Neural progenitor cell (in vitro differentiated cells): ENCODE results near the gene SBF1.

Experiments
- EZH2 ChIP-seq: fragments of 200-600 bp; sonication (generic); IDR thresholded peaks from 2 replicates; pipeline ENCODE4 v1.6.1; 2017; ENCODE audit warnings: antibody characterized with exemption, mild to moderate bottlenecking, moderate library complexity
- EZH2phosphoT487 ChIP-seq: fragments of 200-600 bp; sonication (generic); IDR thresholded peaks from 2 replicates; pipeline ENCODE4 v1.6.1; 2017; ENCODE audit warnings: antibody characterized with exemption
- TF ChIP-seq, protein P1 (sequence below): fragments of 200-600 bp; sonication (generic); IDR thresholded peaks from 2 replicates; pipeline ENCODE4 v1.5.1; 2017; ENCODE audit warnings: antibody characterized with exemption, mild to moderate bottlenecking

- TF ChIP-seq, protein P1, sequence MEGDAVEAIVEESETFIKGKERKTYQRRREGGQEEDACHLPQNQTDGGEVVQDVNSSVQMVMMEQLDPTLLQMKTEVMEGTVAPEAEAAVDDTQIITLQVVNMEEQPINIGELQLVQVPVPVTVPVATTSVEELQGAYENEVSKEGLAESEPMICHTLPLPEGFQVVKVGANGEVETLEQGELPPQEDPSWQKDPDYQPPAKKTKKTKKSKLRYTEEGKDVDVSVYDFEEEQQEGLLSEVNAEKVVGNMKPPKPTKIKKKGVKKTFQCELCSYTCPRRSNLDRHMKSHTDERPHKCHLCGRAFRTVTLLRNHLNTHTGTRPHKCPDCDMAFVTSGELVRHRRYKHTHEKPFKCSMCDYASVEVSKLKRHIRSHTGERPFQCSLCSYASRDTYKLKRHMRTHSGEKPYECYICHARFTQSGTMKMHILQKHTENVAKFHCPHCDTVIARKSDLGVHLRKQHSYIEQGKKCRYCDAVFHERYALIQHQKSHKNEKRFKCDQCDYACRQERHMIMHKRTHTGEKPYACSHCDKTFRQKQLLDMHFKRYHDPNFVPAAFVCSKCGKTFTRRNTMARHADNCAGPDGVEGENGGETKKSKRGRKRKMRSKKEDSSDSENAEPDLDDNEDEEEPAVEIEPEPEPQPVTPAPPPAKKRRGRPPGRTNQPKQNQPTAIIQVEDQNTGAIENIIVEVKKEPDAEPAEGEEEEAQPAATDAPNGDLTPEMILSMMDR: no peak
- TF ChIP-seq EZH2 (no peak), EZH2phosphoT487 (no peak)
Observed at GRCh38 chr22:50459016-50459415, 15.8 kb downstream of the SBF1 start.
